ENCODE data around the gene ALPP. TPM values are rescaled to one million over a fixed set of nuclear protein-coding genes. Genes with fewer than 3 reads are reported as not detected.

ALPP gene
- total RNA-seq, 1 donor from 2014 or later = not detected

GRCh38 chr2:232349546-232349945, 29.0 kb upstream of the ALPP start:
- Mint-ChIP-seq H3K4me3 (no peak overlapping the region), H3K9me3 (peaks cover 6% of the 10 kb centered on the region), H3K4me1 (no peaks in the 10 kb centered on the region), H3K27me3 (ENCODE audit: insufficient read depth, low read depth) (peaks cover 11% of the 10 kb centered on the region), H3K36me3 (no peaks in the 10 kb centered on the region), H3K27ac (no peak overlapping the region)
- Histone ChIP-seq H3K4me1 (no peaks in the 10 kb centered on the region), H3K9ac (no peak overlapping the region), H3K27me3 (no peaks in the 10 kb centered on the region), H3K79me2 (ENCODE audit: low read depth) (no peaks in the 10 kb centered on the region), H3K27ac (no peak overlapping the region), H3K4me2 (no peak overlapping the region), H3K36me3 (no peaks in the 10 kb centered on the region), H3K4me3 (no peak overlapping the region), H3K9me3 (ENCODE audit: low read depth) (no peaks in the 10 kb centered on the region), H3F3A (ENCODE audit: low read depth) (no peaks in the 10 kb centered on the region), H2AFZ (replicated peaks) (no peak overlapping the region), H4K20me1 (ENCODE audit: low read depth) (no peaks in the 10 kb centered on the region)
- no peak for DNase-seq (ENCODE audit: low spot score)
- no peak for TF ChIP-seq EZH2phosphoT487 (IDR thresholded peaks at IDR 0.05)
- no peak for TF ChIP-seq CTCF (IDR thresholded peaks at IDR 0.05)
- TF ChIP-seq EZH2 (IDR thresholded peaks at IDR 0.05) = no peak

GRCh38 chr2:232349946-232350635, 28.5 kb upstream of the ALPP start:
- no peak overlapping the region for H3K4me2 ChIP-seq
- H3K4me3 ChIP-seq = no peak overlapping the region
- Mint-ChIP-seq H3K4me1 (no peaks in the 10 kb centered on the region), H3K4me3 (no peak overlapping the region), H3K27me3 (ENCODE audit: insufficient read depth, low read depth) (peaks cover 11% of the 10 kb centered on the region), H3K27ac (no peak overlapping the region), H3K36me3 (no peaks in the 10 kb centered on the region), H3K9me3 (peaks cover 9% of the 10 kb centered on the region)
- H3K9me3 ChIP-seq (ENCODE audit: low read depth) = no peaks in the 10 kb centered on the region
- no peak for DNase-seq (ENCODE audit: low spot score)
- H3F3A ChIP-seq (ENCODE audit: low read depth) = no peaks in the 10 kb centered on the region
- H3K4me1 ChIP-seq = no peaks in the 10 kb centered on the region
- no peaks in the 10 kb centered on the region for H3K27me3 ChIP-seq
- H2AFZ ChIP-seq (replicated peaks) = no peak overlapping the region
- H3K36me3 ChIP-seq = no peaks in the 10 kb centered on the region
- TF ChIP-seq EZH2 (IDR thresholded peaks at IDR 0.05) = no peak
- TF ChIP-seq EZH2phosphoT487 (IDR thresholded peaks at IDR 0.05) = no peak
- TF ChIP-seq CTCF (IDR thresholded peaks at IDR 0.05) = no peak
- no peak overlapping the region for H3K27ac ChIP-seq
- H3K9ac ChIP-seq = no peak overlapping the region
- H3K79me2 ChIP-seq (ENCODE audit: low read depth) = no peaks in the 10 kb centered on the region
- no peaks in the 10 kb centered on the region for H4K20me1 ChIP-seq (ENCODE audit: low read depth)

GRCh38 chr2:232350804-232351685, 27.5 kb upstream of the ALPP start:
- H4K20me1 ChIP-seq (ENCODE audit: low read depth) = no peaks in the 10 kb centered on the region
- Mint-ChIP-seq H3K36me3 (no peaks in the 10 kb centered on the region), H3K27ac (no peak overlapping the region), H3K4me3 (no peak overlapping the region), H3K4me1 (no peaks in the 10 kb centered on the region), H3K9me3 (peaks cover 9% of the 10 kb centered on the region), H3K27me3 (ENCODE audit: insufficient read depth, low read depth) (peaks cover 11% of the 10 kb centered on the region)
- no peak overlapping the region for H3K4me2 ChIP-seq
- H3K36me3 ChIP-seq = no peaks in the 10 kb centered on the region
- no peaks in the 10 kb centered on the region for H3F3A ChIP-seq (ENCODE audit: low read depth)
- no peaks in the 10 kb centered on the region for H3K27me3 ChIP-seq
- H3K9ac ChIP-seq = no peak overlapping the region
- DNase-seq (ENCODE audit: low spot score) = no peak
- TF ChIP-seq EZH2 (IDR thresholded peaks at IDR 0.05) (no peak), EZH2phosphoT487 (IDR thresholded peaks at IDR 0.05) (no peak), CTCF (IDR thresholded peaks at IDR 0.05) (no peak)
- H3K4me1 ChIP-seq = no peaks in the 10 kb centered on the region
- no peaks in the 10 kb centered on the region for H3K9me3 ChIP-seq (ENCODE audit: low read depth)
- no peaks in the 10 kb centered on the region for H3K79me2 ChIP-seq (ENCODE audit: low read depth)
- H3K27ac ChIP-seq = no peak overlapping the region
- H3K4me3 ChIP-seq = no peak overlapping the region
- H2AFZ ChIP-seq (replicated peaks) = no peak overlapping the region

All from neural progenitor cell (in vitro differentiated cells).